IPS-18c (cell line): ENCODE data around the gene GRM7.
"Not testable (repeated sequence)": the region's sequence is repeated elsewhere in the genome, so short reads cannot be mapped to it uniquely, and the experiment has no call there.

ENCODE experiments used
- H3K4me3 ChIP-seq: 2 replicates; pipeline ENCODE4 v1.7.0; 2013; ENCODE audit warnings: low read depth, mild to moderate bottlenecking, low read length, moderate library complexity; ENCODE audit not compliant: insufficient read depth
- H3K9me3 ChIP-seq: one replicate; pipeline ENCODE4 v1.6.1; 2013; ENCODE audit warnings: mild to moderate bottlenecking, low read length, moderate library complexity; ENCODE audit not compliant: control insufficient read depth, insufficient read depth

Gene GRM7

GRCh38 chr3:6929918-6930317 is 69.0 kb downstream of the GRM7 start:
- Histone ChIP-seq H3K4me3 (no peak overlapping the region), H3K9me3 (no peaks in the 10 kb centered on the region)

GRCh38 chr3:6935418-6935817 is 74.5 kb downstream of the GRM7 start:
- not testable (repeated sequence) for H3K9me3 ChIP-seq, H3K4me3 ChIP-seq

GRCh38 chr3:6935970-6936369 is 75.1 kb downstream of the GRM7 start:
- no peak overlapping the region for H3K4me3 ChIP-seq

GRCh38 chr3:6962801-6963200 is 101.9 kb downstream of the GRM7 start:
- H3K4me3 ChIP-seq: no peak overlapping the region
- no peaks in the 10 kb centered on the region for H3K9me3 ChIP-seq

More at GRCh38 chr3:6935970-6936369, 75.1 kb downstream of the GRM7 start:
- no peaks in the 10 kb centered on the region for H3K9me3 ChIP-seq

GRCh38 chr3:6965881-6966280 is 105.0 kb downstream of the GRM7 start:
- Histone ChIP-seq H3K9me3 (no peaks in the 10 kb centered on the region), H3K4me3 (no peak overlapping the region)

- H3K9me3 ChIP-seq: no peaks in the 10 kb centered on the region
- no peak overlapping the region for H3K4me3 ChIP-seq
Measured at GRCh38 chr3:6971933-6972332, 111.0 kb downstream of the GRM7 start.

- Histone ChIP-seq H3K9me3 (no peaks in the 10 kb centered on the region), H3K4me3 (no peak overlapping the region)
Measured at GRCh38 chr3:6985848-6986247, 124.9 kb downstream of the GRM7 start.

GRCh38 chr3:6989608-6990291 is 128.8 kb downstream of the GRM7 start:
- no peak overlapping the region for H3K4me3 ChIP-seq
- no peaks in the 10 kb centered on the region for H3K9me3 ChIP-seq

GRCh38 chr3:6994081-6994668 is 133.3 kb downstream of the GRM7 start:
- Histone ChIP-seq H3K4me3 (no peak overlapping the region), H3K9me3 (peaks cover 3% of the 10 kb centered on the region)

GRCh38 chr3:7000501-7000900 is 139.6 kb downstream of the GRM7 start:
- Histone ChIP-seq H3K4me3 (no peak overlapping the region), H3K9me3 (peaks cover 3% of the 10 kb centered on the region)

- peaks cover 3% of the 10 kb centered on the region for H3K9me3 ChIP-seq
Measured at GRCh38 chr3:7001370-7001769, 140.5 kb downstream of the GRM7 start.

GRCh38 chr3:7015683-7016440 is 154.9 kb downstream of the GRM7 start:
- H3K9me3 ChIP-seq: no peaks in the 10 kb centered on the region
- H3K4me3 ChIP-seq: no peak overlapping the region

More at GRCh38 chr3:7001370-7001769, 140.5 kb downstream of the GRM7 start:
- no peak overlapping the region for H3K4me3 ChIP-seq

- no peaks in the 10 kb centered on the region for H3K9me3 ChIP-seq
- H3K4me3 ChIP-seq: no peak overlapping the region
Measured at GRCh38 chr3:7025581-7026300, 164.8 kb downstream of the GRM7 start.

GRCh38 chr3:7029562-7029961 is 168.6 kb downstream of the GRM7 start:
- no peak overlapping the region for H3K4me3 ChIP-seq
- H3K9me3 ChIP-seq: no peaks in the 10 kb centered on the region

GRCh38 chr3:7038394-7038793 is 177.5 kb downstream of the GRM7 start:
- Histone ChIP-seq H3K4me3 (no peak overlapping the region), H3K9me3 (no peaks in the 10 kb centered on the region)

GRCh38 chr3:7062714-7063113 is 201.8 kb downstream of the GRM7 start:
- Histone ChIP-seq H3K9me3 (no peaks in the 10 kb centered on the region), H3K4me3 (no peak overlapping the region)

GRCh38 chr3:7070461-7070860 is 209.5 kb downstream of the GRM7 start:
- H3K4me3 ChIP-seq: no peak overlapping the region
- no peaks in the 10 kb centered on the region for H3K9me3 ChIP-seq

GRCh38 chr3:7074217-7074616 is 213.3 kb downstream of the GRM7 start:
- no peak overlapping the region for H3K4me3 ChIP-seq
- H3K9me3 ChIP-seq: no peaks in the 10 kb centered on the region
